Forelimb muscle (tissue), 1 donor: ENCODE measurements around the gene STX8. TPM values are rescaled to one million over a fixed set of nuclear protein-coding genes. Genes with fewer than 3 reads are reported as not detected.
"Not testable (repeated sequence)": the region's sequence is repeated elsewhere in the genome, so short reads cannot be mapped to it uniquely, and the experiment has no call there.

Experiments
- DNase-seq: peaks from one replicate; pipeline ENCODE4 v3.0.0-alpha.2; 2013; ENCODE audit warnings: low read depth
- polyA plus RNA-seq: library from polyadenylated mRNA; unstranded; fragments of 120-200 nt; gene quantifications from one replicate; pipeline ENCODE4 v1.2.1, GENCODE V29; 2013; ENCODE audit not compliant: insufficient read length

STX8 gene
- polyA plus RNA-seq, 1 donor, result 40.5 TPM

DNA sequence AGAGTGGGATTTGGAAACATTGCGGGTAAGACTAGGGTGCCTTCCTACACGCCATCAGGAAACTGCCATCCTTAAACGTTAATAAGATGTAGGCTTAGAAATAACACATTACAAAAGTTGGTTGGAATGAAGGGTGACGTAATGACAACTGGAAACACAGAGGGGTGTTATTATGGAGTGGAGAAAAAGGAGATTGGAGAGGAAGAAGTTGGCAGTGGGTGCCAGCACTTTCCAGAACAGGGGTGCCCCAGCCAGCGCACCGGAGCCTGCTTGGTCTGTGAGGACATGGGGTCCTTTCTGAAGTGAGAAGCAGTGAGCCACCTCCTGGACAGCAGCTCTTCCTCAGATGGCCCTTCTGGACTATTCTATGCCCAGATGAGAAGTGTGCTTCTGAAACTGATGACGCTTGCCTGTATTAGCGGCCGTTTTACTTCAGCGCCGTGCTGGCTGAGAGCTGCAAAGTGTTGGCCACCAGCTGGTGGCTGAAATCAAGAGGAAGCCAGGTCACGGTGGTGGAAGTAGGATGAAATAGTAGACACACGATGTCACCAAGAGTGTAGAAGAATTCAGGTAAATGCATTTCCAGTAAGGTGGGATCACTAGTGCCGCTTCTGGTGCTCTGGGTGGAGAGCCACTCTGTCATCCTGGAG is 309.5 kb downstream of the STX8 start:
- DNase-seq, result no peak

DNA sequence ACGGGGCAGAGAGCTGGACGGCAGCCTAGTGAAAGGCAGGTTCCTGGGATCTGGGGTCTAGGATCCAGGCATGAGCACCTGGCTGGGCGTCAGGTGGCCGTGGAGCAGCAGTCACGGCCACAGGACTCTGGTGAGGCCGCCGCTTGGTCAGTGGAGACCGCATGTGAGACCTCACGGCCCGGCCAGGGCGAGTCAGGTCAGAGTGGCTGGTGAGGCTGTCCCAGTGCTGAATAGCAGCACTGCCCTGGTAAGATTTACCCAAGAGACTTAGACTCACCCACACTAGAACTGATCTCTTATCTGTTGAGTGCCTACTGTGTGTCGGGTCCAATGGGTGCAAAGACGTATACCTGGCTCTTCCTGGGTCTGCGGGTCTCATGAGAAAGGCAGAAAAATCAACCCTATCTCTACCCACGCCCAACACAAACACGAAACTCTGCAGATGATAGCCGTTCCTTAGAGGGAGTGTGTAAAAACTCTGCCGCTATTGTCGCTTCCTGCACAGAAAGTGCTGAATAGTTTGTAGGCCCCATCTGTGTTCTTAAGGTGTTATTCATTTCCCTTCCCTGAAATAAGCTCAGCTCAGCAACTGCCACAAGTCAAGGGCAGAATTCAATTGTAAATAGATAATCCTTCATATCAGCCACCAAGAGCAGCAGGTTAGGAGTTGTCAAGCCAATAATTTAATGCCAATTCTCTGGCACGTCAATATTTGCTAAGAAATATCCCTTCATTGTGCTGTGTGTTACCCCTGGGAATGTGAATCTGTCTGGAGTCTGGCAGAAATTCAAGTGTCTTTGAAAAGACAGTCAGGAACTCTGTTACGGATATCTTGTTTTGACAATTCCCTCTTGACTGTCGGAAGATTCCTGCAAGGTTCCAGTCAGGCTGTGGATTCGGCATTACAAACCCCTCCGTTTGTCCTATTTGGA is 314.3 kb downstream of the STX8 start:
- no peak for DNase-seq

DNA sequence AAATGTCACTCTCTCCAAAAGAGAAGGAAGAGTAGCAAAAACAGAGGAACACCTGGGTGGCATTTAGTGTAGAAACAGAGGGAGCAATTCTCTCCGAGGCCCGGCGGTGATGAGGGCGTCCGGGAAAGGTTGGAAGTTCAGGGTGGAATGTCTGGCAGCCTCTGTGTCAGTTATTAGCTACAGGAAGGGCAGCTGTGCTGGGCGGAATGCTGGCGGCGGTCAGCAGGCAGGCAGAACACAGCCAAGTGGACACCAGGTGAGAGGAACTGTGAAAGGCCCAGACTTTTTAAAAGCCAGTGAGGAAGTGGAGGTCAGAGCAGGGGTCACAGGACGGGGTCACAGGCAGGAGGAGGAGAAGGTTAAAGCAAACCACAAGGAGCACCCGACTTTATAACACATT is 316.2 kb downstream of the STX8 start:
- DNase-seq, result no peak

DNA sequence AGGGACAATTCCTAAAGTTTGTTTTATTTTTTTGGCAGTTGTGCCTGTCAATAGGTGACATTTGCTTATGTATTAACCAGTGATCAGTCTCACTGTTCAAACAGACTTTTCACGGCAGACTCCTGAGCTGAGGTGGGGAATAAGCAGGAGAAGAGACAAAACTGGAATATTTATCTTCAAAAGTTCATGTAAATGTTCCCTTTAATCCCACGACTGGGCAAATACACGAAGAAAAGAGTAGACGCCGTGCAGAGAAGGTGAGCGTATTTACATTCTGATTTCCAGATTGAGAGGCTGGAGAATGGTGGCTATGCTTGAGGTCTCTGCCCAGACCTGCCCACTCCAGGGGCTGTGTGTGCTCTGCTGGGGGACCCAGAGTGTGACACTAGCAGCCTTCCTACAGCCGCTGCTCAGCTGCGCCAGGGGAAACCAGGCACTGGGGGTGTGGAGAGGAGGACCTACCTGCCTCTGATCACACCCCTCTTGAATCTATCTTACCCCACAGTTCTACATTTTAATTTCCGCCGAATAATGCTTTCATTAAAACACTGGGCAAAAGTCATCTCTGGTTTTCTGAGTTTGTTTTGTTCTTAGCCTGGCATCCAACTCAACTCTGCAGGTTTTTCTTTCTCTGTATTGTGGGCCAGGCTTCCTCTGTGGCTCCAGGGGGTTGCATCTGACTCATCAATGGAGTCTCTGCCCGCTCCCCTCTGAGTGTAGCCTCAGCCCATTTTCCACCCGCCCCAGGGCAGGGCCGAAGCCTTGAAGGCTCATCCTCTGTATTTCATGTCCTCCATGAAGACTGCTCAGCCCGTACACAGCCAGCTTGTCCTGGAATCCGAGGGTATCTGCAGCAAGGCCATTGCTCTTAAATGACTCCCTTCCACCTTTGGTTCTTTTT is 317.3 kb downstream of the STX8 start:
- no peak for DNase-seq

DNA sequence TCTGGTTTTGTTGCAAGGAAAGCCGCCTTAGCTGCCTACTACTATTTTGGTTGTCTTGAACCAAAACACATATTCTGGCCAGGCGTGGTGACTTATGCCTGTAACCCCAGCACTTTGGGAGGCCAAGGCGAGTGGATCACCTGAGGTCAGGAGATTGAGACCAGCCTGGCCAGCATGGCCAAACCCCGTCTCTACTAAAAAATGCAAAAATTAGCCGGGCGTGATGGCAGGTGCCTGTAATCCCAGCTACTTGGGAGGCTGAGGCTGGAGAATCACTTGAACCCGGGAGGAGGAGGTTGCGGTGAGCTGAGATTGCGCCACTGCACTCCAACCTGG is 318.0 kb downstream of the STX8 start:
- not testable (repeated sequence) for DNase-seq

DNA sequence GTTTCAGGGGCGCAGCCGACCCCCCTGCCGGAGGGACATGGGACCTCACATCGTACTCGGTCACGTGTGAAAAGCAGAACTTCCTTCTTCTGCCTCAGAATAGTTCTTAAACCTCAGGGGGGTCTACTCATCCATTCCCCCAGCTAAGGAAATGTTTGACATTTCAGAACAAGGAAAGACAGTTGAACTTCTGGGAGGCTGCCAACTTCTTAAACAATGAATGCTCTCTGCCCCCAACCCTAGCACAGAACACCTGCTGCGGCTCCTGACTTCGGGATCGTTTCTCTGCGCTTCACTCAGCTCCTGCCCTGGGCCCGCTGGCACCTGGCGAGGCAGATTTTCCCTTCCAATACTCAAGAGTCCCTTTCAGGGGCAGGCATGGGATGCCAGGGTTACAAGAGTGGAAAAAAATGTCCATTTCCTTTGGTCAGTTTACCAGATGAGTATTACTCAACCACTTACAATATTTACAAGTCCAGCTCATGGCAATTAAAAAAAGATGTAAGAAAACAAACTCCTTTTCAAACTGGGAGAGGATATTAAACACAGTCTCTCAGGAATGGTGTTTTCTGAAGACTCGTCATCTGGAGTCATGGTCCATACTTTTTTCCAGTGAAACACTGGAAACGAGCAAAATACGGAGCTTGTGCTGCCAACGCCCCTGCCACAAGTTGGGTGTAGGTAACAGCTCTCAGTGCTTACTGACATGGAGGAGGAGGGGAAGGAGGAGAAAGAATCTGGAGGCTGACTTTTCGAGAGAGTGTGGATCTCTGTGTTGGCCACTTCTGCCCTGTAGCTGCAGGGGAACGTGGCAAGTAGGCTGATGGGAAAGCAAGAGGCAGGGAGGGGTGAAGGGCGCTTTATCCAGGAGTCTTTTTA is 318.6 kb downstream of the STX8 start:
- no peak for DNase-seq

DNA sequence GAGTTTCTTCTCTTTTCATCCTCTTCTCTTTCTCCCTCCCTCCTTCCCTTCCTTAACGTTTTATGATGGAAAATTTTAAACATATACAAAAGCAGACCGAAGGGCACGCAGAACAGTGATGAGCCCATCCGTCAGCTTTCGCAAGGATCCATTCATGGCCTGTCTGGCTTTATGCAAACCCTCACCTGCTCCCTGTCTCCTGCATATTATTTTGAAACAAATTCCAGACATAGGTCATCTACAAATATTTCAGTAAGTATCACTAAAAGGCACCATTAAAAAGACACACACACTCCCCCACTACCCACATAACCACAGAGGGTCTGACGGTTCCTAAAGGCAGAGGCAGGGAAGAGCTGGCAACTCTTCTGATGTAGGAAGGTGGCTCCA is 319.3 kb downstream of the STX8 start:
- DNase-seq, result no peak

DNA sequence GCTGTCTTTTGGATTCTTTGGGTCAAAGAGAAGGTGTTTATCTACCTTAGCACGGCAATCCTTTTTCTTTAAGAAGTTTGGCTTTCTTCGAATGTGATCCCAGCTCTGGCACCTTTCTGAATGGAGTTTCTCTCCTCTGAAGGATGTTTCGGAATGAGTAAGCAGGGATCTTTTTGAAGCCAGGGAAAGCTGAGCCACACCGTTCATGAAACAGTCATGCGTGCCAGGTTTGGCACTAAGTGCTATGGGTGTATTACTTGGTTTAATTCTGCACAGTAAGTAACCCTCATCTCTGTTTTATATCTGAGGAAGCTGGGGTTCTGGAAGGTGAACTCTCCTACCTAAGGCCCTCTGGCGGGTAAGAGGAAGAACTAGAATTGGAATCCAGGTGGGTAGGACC is 319.8 kb downstream of the STX8 start:
- no peak for DNase-seq

DNA sequence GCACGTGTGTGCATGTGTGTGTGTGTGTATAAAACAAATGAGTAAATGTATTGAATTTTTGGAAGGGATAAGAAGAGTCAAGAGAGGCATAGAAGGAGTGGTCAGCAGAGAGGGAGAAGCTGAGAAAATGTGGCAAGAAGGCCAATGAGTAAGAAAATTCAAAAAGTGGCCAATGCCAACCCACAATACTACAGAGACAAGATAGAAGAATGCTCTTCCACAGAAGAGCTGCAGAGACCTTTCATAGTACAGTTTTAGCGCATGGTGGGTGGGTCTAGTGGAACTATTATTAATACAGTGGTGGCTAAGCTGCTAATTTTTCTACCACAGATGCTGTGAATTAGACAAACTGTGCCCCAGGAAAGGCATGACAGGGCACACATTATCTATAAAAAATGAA is 320.8 kb downstream of the STX8 start:
- no peak for DNase-seq

DNA sequence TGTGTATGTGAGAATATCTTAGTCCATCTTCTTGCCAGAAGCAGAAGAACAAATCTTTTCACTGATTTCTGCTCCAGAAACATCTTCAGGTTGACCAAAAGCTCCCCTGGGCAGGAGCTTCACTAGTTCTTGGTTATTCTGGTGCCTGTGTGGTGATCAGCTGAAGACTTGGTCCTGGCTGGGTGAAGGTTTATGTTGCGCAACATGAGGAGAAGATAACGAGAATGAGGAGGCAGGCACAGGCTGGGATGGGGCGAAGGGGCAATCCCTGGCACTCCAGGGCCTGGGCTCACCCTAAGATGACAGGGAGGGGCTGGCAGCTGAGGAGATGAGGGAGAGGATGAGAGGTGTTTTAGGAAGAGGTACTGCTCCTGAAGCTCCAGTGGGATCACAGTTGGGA is 322.3 kb downstream of the STX8 start:
- no peak for DNase-seq

DNA sequence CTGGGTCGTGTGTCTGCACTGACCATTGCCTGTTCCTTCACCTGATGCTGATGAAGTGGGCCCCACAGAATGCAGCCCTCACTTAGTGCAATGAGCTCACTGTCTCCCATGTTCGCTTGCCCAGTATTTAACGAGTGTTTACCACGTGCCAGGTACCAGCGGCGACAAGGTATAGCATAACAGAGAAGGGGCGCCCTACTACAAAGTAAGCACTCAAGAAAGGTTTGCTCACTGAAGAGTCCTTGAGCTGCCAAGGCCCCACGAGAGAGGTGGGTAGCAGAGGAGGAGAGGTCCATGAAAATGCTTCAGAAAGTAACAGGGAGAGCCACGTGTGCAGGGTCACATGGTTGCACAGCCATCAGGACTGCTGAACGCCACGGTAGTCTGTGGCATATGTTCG is 324.3 kb downstream of the STX8 start:
- no peak for DNase-seq

DNA sequence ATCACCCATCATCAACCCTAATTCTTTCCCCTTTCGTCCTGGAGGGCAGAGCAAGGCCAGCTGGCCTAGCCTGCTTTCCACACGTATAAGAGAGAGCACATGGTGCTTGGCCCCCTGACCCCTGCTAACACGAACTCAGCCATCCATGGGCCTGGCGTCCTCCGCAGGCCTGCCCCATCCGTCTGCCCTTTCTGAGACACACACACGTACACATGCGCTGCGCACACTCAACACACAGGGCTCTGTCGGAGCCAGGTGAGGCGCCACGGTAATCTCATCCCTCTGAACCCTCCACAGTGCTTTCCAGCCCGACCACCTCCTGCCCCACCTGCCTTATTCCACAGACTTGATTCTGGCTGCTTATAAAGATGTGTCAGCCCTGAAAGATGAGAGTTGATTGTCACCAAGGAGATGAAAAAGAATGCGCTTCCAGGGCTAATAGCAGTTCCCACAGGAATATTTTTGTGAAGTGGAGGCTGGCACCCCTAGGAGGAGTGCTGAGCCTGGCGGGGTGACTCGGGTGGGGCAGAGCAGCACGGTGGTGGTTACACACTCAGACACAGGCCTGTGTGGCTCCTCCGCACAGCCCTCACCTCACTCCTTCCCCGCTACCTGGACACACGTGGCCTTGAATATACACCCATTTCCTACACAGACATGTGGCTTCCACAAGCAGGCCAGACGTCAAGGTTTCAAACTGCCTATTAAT is 326.2 kb downstream of the STX8 start:
- DNase-seq, result no peak

DNA sequence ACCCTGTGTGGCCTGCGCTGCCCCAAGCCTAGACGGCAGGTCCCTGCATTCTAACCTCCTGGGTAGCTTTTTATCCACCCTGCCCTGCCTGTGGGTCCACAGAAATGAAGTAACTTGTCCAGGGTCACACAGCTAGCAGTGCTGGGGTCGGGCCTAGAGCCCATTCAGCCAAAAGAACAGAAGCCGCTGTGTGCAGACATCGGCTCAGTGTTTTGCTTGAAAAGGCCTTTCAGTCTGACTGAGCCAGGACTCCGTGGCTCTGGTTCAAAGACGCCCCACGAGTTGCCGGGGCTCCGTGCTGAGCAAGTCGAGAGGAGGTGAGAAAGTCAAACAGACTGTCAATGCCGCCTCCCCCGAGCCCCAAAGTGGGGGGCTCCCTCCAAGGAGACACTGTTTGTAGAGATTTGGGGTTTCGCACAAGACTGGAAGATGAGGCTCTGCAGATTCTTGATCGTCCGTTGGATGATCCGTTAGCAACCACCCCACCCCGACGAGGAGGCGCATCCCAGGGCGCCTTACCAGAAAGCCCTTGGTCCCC is 328.1 kb downstream of the STX8 start:
- no peak for DNase-seq

DNA sequence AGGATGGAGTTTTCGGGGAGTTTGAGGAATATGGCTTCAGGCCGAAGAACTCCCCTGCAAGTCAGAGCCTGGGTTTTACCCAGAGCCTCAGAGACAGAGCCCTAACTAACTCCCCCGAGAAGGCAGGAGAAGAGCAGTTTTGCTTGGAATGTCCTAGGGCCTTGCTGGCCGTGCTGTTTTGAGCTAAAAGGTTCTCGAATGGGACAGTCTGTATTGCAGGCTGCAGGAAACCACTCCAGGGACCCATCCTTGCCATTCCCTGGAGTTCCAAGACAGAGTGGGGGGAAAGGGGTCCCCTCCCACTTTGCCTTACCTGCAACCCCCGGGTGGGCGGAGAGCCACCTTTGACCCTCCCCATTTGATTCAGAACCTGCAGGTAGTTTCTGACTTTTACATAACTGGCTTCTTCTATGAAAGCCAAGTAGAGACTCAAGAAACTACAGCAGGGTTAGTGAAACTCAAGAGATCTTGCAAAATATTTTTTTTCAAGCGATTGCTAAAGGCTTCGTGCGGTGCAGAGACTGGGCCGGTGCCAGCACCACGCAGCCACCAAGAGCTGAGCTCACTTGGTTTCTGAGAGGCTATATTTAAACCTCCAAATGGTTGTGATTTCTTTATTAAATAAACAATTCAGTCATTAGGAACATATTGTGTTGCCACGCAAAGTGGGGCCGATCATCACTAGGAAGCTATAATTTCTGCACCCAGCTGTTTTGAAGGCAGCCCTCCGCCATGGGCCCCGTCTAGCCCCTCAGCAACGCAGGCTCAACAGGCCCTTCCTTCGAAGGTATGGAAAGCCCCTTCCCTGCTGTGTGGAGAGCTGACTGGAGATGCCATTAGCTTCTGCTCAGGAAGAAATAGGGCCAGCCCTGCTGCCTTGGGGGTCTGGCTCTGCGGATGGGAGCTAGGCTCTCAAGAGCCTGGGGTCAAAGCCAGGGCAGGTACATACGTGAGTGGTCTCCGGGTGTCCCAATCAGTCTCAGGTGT is 331.3 kb downstream of the STX8 start:
- DNase-seq, result no peak

DNA sequence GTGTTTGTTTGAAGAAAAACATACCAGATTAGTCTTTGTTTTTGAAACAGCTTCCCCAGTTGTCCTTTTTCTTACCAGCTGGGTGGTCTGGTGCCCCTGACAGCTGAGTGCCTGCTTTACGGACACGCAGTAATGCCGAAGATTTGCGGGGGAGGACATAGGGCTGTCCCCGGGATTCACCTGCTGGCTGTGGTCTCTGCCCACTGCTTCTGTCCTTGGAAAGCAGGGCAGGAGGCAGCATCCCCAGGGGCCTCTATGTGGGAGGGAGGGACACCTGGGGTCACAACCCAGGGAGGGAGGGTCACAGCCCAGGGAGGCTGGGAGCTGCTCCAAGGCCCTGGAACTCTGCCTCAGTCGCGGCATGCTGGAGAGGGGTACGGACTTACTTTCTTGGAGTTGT is 332.6 kb downstream of the STX8 start:
- DNase-seq, result no peak

DNA sequence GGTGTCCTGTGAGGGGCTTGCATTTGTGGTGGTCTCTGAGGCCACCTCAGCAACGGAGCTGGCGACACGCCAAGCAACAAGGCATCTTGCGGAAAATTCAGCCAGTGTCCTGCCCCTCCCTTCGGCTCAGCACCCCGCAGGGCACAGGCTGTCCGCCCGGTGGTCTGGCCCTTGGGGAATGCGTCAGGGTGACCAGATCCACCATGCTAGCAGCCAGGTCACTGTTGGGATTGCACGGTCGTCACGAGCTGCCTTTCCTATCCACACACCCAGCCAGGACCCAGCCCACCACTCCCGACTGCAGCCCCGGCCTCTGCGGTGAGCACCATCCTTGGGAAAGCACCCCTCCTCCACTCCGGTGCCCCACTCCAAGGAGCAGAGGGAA is 333.1 kb downstream of the STX8 start:
- DNase-seq, result no peak

DNA sequence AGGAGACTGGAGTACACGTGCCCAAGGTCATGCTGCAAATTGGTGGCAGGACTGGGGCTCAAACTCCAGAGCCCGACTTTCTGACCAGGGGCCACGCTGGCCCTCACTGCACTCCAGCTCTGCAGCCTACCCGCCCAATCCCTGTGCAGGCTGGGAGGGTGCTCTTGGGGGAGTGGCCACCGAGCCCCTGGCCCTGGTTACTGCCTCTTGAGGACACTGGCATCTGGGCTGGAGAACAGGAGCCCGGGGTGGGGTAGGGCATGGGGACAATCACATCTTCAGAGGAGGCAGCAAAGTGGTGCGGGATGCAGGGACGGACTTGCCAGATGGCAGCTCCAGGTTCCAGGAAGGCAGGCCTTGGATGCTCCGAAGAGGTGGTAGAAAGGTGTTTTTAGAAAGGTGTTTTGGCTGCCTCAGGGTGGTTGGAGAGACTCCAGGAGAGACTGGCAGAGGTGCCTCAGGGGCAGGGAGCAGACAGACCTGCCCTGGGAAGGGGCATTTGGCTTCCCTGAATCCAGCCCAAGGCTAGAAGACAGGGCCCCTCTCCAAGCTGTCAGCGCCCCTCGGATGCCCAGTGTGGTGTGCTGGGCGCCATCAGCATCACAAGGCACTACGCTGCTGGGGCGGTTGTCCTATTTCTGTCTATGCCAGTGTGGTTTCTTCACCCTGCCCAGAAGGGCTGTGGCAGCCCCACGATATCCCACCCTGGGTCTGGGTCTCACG is 333.7 kb downstream of the STX8 start:
- no peak for DNase-seq

DNA sequence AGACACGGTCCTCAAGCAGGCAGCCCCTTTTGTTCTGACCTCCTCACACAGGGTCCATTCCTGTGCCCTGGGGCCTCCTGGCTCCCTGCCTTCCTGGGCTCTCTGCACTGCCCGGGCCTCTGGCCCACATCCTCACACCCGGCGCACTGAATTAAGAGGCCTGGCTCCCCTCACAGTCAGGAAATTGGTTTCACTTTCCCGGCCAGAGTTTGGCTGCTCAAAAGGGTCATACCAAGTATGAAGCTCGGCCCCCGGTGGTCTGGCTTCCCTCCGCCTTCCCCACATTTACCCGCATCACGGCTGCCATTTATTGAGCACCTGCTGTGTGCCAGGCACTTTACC is 334.3 kb downstream of the STX8 start:
- no peak for DNase-seq
